Small intestine (tissue), 7 donors: ENCODE data around the gene SLF2. TPM values are rescaled to one million over a fixed set of nuclear protein-coding genes. Genes with fewer than 3 reads are reported as not detected.
"Not testable (repeated sequence)": the region's sequence is repeated elsewhere in the genome, so short reads cannot be mapped to it uniquely, and the experiment has no call there.

Source experiments
- DNase-seq, 2 donors: peaks; one replicate each; pipeline versions ENCODE4 v3.0.0 to v3.0.0-alpha.2; 2013
- FAIRE-seq: peaks from 2 replicates; lab custom pipeline; 2012; peaks lifted over from hg19 to GRCh38; lab: Jason Lieb, UNC
- H3K27ac ChIP-seq, 3 donors: one replicate each; pipeline ENCODE4 v1.5.1; 2013; ENCODE audit warnings: low read length in 2 of 3, mild to moderate bottlenecking in 2 of 3, control low read depth in 1 of 3, inconsistent platforms in 1 of 3, low read depth in 1 of 3, moderate library complexity in 1 of 3
- H3K27me3 ChIP-seq, 3 donors: one replicate each; pipeline ENCODE4 v1.6.1; 2013; ENCODE audit warnings: low read length in 3 of 3, inconsistent platforms in 1 of 3; ENCODE audit not compliant: control insufficient read depth in 3 of 3, insufficient read depth in 3 of 3
- H3K36me3 ChIP-seq, 3 donors: one replicate each; pipeline ENCODE4 v1.6.1; 2013; ENCODE audit warnings: low read length in 3 of 3, inconsistent platforms in 1 of 3, low read depth in 1 of 3, mild to moderate bottlenecking in 1 of 3, moderate library complexity in 1 of 3; ENCODE audit not compliant: control insufficient read depth in 3 of 3, insufficient read depth in 2 of 3
- H3K4me1 ChIP-seq, 3 donors: one replicate each; pipeline ENCODE4 v1.6.1; 2013; ENCODE audit warnings: low read length in 2 of 3, inconsistent platforms in 1 of 3, low read depth in 1 of 3, mild to moderate bottlenecking in 1 of 3, moderate library complexity in 1 of 3; ENCODE audit not compliant: control insufficient read depth in 3 of 3, insufficient read depth in 2 of 3
- H3K4me3 ChIP-seq, 3 donors: one replicate each; pipeline ENCODE4 v1.5.1; 2013; ENCODE audit warnings: low read length in 3 of 3, control low read depth in 1 of 3, inconsistent platforms in 1 of 3, low read depth in 1 of 3, mild to moderate bottlenecking in 1 of 3, moderate library complexity in 1 of 3
- H3K9me3 ChIP-seq, 2 donors: one replicate each; pipeline ENCODE4 v1.6.1; 2013; ENCODE audit warnings: low read depth in 1 of 2, low read length in 1 of 2; ENCODE audit not compliant: control insufficient read depth in 2 of 2, insufficient read depth in 1 of 2
- WGBS, 3 donors: extraction: QIAGEN DNeasy Blood & Tissue Kit; methylation state at CpG; one replicate each; pipeline ENCODE4 v1.1.7; 2013; 5-methylcytosine and 5-hydroxymethylcytosine counted together
- polyA plus RNA-seq, 4 donors: library from polyadenylated mRNA; stranded (reverse) in 3 of 4; unstranded in 1 of 4; fragments of 200-250 nt in 3 of 4; fragments of 120-200 nt in 1 of 4; gene quantifications; one replicate each; pipeline versions ENCODE4 v1.2.1 to v1.2.3, GENCODE V29; 2013
- donor health status: healthy with polysubstance abuse.
- donor health status: control.
- donor health status: control.
- donor health status: Bipolar disorder and iron deficiency.
- donor health status: healthy.

The SLF2 gene
- polyA plus RNA-seq, 4 donors, result 3.8 to 29.2 (median 5.6) TPM

GRCh38 chr10:100882671-100883311 is 30.0 kb upstream of the SLF2 start:
- FAIRE-seq (no peak), DNase-seq (no peak)
- 67 to 86% (median 77%) methylated on average over 23 of the region's 23 CpGs for WGBS, 3 donors
- Histone ChIP-seq H3K36me3 (no peaks in the 10 kb centered on the region), H3K4me1 (peaks cover 0 to 40% (median 0%) of the 10 kb centered on the region in 3 donors), H3K27ac (peak overlapping the region in 1 of 3 donors; percentile 1), H3K4me3 (no peak overlapping the region), H3K9me3 (no peaks in the 10 kb centered on the region), H3K27me3 (peaks cover 0 to 5% (median 0%) of the 10 kb centered on the region in 3 donors)

GRCh38 chr10:100883312-100883821 is 29.4 kb upstream of the SLF2 start:
- 66 to 82% (median 77%) methylated on average over 14 of the region's 14 CpGs for WGBS, 3 donors

GRCh38 chr10:100885611-100886010 is 27.2 kb upstream of the SLF2 start:
- FAIRE-seq, H3K27me3 ChIP-seq: not testable (repeated sequence)

More at GRCh38 chr10:100883312-100883821, 29.4 kb upstream of the SLF2 start:
- DNase-seq, result no peak
- peaks cover 0 to 35% (median 0%) of the 10 kb centered on the region in 3 donors for H3K4me1 ChIP-seq
- H3K36me3 ChIP-seq, result no peaks in the 10 kb centered on the region
- peak overlapping the region in 1 of 3 donors; percentile 1 for H3K27ac ChIP-seq
- H3K27me3 ChIP-seq, result peaks cover 0 to 6% (median 0%) of the 10 kb centered on the region in 3 donors
- H3K4me3 ChIP-seq, result no peak overlapping the region
- no peaks in the 10 kb centered on the region for H3K9me3 ChIP-seq
- FAIRE-seq, result no peak

GRCh38 chr10:100886091-100886490 is 26.7 kb upstream of the SLF2 start:
- H3K27me3 ChIP-seq, result peaks cover 0 to 8% (median 0%) of the 10 kb centered on the region in 3 donors
- H3K4me3 ChIP-seq, result no peak overlapping the region
- H3K36me3 ChIP-seq, result no peaks in the 10 kb centered on the region
- H3K9me3 ChIP-seq, result no peaks in the 10 kb centered on the region
- no peak overlapping the region for H3K27ac ChIP-seq
- DNase-seq (no peak), FAIRE-seq (no peak)
- 96 to 97% (median 97%) methylated on average over 3 of the region's 3 CpGs for WGBS, 3 donors
- H3K4me1 ChIP-seq, result peaks cover 0 to 29% (median 0%) of the 10 kb centered on the region in 3 donors

More at GRCh38 chr10:100885611-100886010, 27.2 kb upstream of the SLF2 start:
- H3K27ac ChIP-seq, H3K9me3 ChIP-seq, H3K36me3 ChIP-seq, H3K4me3 ChIP-seq, DNase-seq: not testable (repeated sequence)
- 96 to 98% (median 97%) methylated on average over 13 of the region's 13 CpGs for WGBS, 3 donors
- H3K4me1 ChIP-seq, result peaks cover 0 to 34% (median 0%) of the 10 kb centered on the region in 3 donors

- no peak for FAIRE-seq
- H3K36me3 ChIP-seq, result no peaks in the 10 kb centered on the region
- H3K4me3 ChIP-seq, result no peak overlapping the region
- WGBS, 3 donors, result 84 to 96% (median 94%) methylated on average over 5 of the region's 5 CpGs
- no peak for DNase-seq
- H3K4me1 ChIP-seq, result peaks cover 0 to 25% (median 0%) of the 10 kb centered on the region in 3 donors
- H3K27ac ChIP-seq, result peak overlapping the region in 1 of 3 donors; percentile 27
- no peaks in the 10 kb centered on the region for H3K9me3 ChIP-seq
- peaks cover 0 to 11% (median 0%) of the 10 kb centered on the region in 3 donors for H3K27me3 ChIP-seq
Observed at GRCh38 chr10:100886521-100886920, 26.2 kb upstream of the SLF2 start.

GRCh38 chr10:100886963-100887362 is 25.8 kb upstream of the SLF2 start:
- Histone ChIP-seq H3K4me3 (no peak overlapping the region), H3K9me3 (no peaks in the 10 kb centered on the region), H3K4me1 (peaks cover 0 to 21% (median 0%) of the 10 kb centered on the region in 3 donors), H3K27me3 (peaks cover 0 to 12% (median 0%) of the 10 kb centered on the region in 3 donors), H3K27ac (peak overlapping the region in 1 of 3 donors; percentile 27), H3K36me3 (no peaks in the 10 kb centered on the region)
- 46 to 83% (median 75%) methylated on average over 6 of the region's 6 CpGs for WGBS, 3 donors
- FAIRE-seq (no peak), DNase-seq (no peak)

GRCh38 chr10:100887761-100888296 is 24.9 kb upstream of the SLF2 start:
- H3K4me3 ChIP-seq, result no peak overlapping the region
- H3K4me1 ChIP-seq, result peaks cover 0 to 16% (median 0%) of the 10 kb centered on the region in 3 donors
- H3K27ac ChIP-seq, result no peak overlapping the region
- H3K9me3 ChIP-seq, result no peaks in the 10 kb centered on the region
- DNase-seq (no peak), FAIRE-seq (no peak)
- 89 to 91% (median 91%) methylated on average over 14 of the region's 14 CpGs for WGBS, 3 donors
- peaks cover 0 to 12% (median 0%) of the 10 kb centered on the region in 3 donors for H3K27me3 ChIP-seq
- H3K36me3 ChIP-seq, result no peaks in the 10 kb centered on the region

GRCh38 chr10:100888957-100889356 is 23.8 kb upstream of the SLF2 start:
- no peak overlapping the region for H3K27ac ChIP-seq
- no peaks in the 10 kb centered on the region for H3K9me3 ChIP-seq
- FAIRE-seq (no peak), DNase-seq (no peak)
- no peak overlapping the region for H3K4me3 ChIP-seq
- H3K4me1 ChIP-seq, result peaks cover 0 to 5% (median 0%) of the 10 kb centered on the region in 3 donors
- no peaks in the 10 kb centered on the region for H3K36me3 ChIP-seq
- 46 to 56% (median 52%) methylated on average over 3 of the region's 3 CpGs for WGBS, 3 donors
- H3K27me3 ChIP-seq, result peaks cover 0 to 13% (median 0%) of the 10 kb centered on the region in 3 donors
